NCI-H345 treated with DMSO at 0.1 percent for 48 hours (cell line): ENCODE results near the gene RYR1.
"Not testable (repeated sequence)": the region's sequence is repeated elsewhere in the genome, so short reads cannot be mapped to it uniquely, and the experiment has no call there.

Source experiments
- DNase-seq: peaks from one replicate; lab custom pipeline; 2025; ENCODE audit not compliant: unreplicated experiment; lab: John Stamatoyannopoulos, UW

Gene RYR1

DNA sequence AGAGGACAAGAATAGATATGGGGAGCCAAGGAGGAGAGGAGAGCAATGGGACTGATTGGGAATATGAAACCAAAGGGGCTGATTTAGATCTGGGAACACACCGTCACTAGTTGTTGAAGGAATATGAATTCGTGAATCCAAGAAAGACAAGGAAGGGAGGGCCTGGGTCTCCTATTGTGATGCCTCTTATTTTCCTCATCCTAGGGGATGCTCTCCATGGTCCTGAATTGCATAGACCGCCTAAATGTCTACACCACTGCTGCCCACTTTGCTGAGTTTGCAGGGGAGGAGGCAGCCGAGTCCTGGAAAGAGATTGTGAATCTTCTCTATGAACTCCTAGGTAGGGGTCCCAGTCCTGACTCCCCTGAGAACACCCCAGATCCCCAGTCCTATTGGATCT is 21.5 kb downstream of the RYR1 start:
- DNase-seq, result no peak

DNA sequence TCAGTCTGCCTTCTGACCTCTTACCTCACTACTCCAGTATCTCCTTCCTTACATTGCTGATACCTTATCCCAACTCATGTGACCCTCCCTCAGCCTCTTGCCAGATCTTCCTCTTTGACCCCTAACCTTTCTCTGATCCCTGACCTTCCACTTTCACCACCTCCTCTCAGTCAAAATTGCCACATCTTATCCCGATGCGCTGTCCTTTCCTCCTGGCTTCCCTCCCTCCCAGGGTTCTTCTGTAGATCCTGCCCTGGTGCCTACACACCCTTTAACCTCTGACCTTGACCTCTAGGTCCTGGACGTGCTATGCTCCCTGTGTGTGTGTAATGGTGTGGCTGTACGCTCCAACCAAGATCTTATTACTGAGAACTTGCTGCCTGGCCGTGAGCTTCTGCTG is 23.7 kb downstream of the RYR1 start:
- DNase-seq, result no peak

DNA sequence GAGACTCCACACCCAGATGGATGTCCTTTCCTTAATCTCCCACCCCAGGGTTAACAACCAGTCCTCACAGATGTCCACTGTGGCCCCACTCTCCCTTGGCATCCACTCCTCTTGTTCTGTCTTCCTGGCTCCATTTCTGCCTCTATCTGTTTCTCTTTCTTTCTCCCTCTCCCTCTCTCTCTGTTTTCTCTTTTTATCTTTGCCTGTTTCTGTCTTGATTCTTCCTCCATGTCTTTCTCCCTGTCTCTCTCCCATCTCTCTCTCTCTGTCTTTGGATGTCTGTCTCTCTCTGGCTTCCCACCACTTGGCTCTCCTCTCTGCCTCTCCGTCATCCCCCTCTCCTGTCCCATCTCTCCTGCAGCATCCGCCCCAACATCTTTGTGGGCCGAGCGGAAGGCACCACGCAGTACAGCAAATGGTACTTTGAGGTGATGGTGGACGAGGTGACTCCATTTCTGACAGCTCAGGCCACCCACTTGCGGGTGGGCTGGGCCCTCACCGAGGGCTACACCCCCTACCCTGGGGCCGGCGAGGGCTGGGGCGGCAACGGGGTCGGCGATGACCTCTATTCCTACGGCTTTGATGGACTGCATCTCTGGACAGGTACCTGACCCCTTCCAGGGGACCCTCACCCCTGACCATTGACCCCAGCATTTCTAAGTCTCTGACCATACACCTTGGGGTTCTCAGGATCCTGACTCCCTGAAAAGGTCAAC is 24.4 kb downstream of the RYR1 start:
- DNase-seq, result no peak

DNA sequence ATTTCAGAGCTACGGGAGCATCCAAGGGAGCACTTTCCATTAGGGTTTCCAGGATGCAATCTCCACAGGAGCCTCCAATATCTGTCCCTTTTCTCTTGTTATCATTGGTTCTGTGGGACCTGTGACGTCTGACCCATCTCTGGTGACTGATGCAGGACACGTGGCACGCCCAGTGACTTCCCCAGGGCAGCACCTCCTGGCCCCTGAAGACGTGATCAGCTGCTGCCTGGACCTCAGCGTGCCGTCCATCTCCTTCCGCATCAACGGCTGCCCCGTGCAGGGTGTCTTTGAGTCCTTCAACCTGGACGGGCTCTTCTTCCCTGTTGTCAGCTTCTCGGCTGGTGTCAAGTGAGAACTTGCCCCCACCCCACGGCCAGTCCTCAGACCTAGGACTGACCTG is 25.5 kb downstream of the RYR1 start:
- DNase-seq, result no peak

DNA sequence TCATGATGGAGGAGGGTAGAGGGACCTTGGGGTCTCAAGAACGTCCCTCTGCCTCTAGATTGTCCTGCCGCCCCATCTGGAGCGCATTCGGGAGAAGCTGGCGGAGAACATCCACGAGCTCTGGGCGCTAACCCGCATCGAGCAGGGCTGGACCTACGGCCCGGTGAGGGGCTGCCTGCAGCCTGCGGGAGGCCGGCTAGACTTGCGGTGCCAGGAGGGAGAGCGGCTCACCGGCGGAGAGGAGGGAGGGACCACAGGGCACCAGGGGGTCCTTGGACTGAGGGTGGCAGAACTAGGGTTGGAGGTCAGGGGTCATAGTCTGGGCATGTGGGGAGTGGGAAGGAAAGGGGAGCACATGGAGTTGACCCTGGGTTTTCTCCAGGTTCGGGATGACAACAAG is 29.9 kb downstream of the RYR1 start:
- DNase-seq, result no peak

DNA sequence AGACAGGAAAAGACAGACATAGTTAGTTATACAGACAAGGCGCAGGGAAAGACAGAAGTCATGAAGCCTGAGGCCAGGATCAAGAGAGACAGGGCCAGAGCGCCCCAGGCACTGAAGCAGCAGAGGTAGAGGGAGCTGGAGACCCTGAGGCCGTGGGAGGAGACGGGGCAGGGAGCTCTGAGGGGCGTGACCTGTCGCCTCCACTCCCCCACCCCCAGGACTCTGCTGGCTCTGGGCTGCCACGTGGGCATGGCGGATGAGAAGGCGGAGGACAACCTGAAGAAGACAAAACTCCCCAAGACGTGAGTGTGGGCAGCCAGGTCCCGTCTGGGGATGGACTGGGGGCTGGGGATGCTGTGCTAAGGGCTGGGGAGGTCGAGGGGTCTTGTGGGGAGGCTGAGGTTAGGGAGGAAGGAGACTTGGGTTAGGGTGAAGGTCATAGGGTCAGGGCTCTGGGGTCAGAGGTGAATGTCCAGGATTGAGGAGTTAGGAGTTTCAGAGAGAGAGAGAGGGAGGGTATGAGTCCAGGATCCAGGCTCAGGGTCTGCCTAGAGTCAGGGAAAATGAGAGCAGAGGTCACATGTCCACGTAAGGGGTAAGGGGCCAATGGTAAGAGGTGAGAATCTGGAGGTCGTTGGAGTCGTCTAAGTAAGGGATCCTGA is 31.1 kb downstream of the RYR1 start:
- DNase-seq, result no peak

DNA sequence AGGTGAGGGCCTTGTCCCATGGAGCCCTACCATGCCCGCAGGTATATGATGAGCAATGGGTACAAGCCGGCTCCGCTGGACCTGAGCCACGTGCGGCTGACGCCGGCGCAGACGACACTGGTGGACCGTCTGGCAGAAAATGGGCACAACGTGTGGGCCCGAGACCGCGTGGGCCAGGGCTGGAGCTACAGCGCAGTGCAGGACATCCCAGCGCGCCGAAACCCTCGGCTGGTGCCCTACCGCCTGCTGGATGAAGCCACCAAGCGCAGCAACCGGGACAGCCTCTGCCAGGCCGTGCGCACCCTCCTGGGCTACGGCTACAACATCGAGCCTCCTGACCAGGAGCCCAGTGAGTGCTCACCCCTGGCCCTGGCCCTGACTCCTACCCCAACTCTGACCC is 32.6 kb downstream of the RYR1 start:
- DNase-seq, result no peak

DNA sequence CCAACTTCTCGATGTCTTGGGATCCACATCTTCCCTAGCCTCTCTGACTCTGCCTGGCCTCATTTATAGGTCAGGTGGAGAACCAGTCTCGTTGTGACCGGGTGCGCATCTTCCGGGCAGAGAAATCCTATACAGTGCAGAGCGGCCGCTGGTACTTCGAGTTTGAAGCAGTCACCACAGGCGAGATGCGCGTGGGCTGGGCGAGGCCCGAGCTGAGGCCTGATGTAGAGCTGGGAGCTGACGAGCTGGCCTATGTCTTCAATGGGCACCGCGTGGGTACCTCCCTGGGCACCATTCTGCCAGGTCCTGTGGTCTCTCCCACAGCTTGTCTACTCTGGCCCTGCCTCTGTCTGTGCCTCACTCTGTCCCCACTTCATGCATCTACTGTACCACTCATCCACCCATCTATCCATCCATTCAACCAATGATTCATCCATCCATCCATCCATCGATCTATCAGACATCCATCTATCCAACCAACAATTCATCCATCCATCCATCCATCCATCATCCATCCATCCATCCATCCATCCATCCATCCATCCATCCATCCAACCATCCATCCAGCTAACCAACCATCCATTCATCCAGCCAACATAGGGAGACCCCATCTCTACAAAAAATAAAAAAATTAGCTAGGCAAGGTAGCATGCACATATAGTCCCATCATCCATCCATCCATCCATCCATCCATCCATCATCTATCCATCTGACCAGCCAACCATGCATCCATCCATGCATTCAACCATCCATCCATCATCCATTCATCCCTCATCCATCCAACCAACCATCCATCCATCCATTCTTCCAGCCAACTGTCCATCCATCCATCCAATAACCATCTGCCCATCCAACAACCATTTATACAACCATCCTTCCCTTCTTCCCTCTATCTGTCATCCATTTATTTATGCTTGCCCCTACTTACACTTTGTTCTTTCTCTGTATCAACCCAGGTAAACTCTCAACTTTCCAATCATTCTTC is 34.3 kb downstream of the RYR1 start:
- DNase-seq, result no peak

DNA sequence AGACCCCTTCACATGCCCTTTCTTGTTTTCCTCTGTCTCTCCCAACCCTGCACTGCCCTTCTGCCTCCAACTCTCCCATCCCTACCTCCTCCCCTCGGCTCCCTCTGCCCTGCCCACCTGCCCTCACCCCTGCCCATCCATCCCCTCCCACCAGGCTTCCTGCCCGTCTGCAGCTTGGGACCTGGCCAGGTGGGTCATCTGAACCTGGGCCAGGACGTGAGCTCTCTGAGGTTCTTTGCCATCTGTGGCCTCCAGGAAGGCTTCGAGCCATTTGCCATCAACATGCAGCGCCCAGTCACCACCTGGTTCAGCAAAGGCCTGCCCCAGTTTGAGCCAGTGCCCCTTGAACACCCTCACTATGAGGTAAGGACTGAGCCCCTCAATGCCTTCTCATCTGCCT is 35.7 kb downstream of the RYR1 start:
- DNase-seq, result no peak

DNA sequence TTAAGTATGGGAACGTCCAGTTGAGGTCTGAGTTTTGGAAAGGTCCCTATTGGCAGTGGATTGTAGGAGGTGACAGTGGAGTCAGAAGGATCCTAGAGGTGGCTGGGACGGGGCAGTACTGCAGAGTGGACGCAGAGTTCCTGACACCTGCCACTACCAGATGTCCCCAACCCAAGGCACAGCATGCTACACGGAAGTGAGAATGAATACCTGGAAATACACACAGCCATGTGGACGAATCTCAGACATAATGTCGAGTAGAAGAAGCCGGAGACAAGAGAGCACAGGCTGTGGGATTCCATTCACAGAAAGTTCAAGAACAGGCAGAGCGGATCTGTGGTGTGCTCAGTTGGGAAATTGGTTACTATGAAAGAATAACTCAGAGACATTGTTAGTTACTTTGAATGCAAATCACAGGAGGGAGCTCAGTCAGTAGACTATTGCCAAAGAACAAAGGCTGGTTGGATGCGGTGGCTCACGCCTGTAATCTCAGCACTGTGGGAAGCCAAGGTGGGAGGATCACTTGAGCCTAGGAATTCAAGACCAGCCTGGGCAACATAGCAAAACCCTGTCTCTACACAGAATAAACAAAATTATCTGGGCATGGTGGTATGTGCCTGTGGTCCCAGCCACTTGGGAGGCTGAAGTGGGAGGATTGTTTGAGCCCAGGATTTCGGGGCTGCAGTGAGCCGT is 37.4 kb downstream of the RYR1 start:
- no peak for DNase-seq

DNA sequence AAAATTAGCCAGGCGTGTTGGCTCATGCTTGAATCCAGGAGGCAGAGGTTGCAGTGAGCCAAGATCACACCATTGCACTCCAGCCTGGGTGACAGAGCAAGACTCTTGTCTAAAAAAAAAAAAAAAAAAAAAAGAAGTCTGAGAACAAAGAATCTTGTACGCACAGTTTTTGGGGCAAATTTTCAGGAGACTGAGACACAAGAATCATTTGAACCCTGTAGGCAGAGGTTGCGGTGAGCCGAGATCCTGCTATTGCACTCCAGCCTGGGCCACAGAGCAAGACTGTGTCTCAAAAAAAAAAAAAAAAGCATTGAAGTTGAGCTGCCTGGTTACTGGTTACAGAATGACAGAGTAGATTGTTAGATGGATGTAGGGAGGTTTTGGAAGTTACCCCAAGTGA is 39.2 kb downstream of the RYR1 start:
- not testable (repeated sequence) for DNase-seq

DNA sequence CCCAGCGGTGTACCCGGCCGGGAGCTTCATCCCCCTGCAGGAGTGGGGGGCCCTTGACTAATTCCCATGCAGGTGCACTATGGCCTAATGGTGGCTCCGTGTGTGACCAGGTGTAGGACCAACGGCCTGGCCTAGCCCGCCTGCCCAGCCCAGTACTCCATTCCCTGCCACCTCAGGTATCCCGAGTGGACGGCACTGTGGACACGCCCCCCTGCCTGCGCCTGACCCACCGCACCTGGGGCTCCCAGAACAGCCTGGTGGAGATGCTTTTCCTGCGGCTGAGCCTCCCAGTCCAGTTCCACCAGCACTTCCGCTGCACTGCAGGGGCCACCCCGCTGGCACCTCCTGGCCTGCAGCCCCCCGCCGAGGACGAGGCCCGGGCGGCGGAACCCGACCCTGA is 39.7 kb downstream of the RYR1 start:
- DNase-seq, result no peak

DNA sequence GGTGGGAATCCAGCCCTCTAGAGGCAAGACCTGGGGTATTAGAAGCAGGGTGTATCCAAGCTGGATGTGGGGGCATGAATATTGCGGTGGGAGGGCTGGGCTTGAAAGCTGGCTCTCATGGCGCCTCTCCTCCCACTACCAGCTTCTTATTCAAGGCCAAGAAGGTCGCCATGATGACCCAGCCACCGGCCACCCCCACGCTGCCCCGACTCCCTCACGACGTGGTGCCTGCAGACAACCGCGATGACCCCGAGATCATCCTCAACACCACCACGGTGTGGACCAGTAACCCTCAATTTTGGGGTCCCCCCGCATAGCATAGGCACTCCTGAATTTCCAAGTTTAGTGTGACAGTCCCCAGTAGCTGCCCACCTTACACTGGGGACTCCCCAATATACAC is 41.7 kb downstream of the RYR1 start:
- no peak for DNase-seq

DNA sequence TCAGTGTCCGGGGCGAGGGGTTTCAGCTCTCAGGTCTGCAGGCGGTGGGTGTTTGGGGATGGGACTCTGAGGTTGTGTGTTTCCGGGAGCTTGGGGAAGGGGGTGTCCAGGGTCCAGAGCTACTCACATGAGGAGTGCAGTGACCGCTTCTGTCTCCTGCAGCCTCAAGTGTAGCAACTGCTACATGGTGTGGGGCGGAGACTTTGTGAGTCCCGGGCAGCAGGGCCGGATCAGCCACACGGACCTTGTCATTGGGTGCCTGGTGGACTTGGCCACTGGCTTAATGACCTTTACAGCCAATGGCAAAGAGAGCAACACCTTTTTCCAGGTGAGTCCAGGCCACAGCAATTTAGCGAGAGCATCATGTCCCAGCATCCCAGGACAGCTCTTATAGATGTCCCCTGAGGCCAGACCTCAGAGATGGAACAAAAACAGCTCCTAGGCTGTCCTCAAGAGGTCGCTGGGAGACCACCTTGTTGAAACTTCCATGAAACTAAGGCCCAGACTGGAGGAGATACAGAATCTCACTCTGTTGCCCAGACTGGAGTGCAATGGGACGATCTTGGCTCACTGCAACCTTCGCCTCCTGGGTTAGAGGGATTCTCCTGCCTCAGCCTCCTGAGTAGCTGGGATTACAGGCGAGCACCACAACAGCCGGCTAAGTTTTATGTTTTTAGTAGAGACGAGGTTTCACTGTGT is 44.9 kb downstream of the RYR1 start:
- no peak for DNase-seq

DNA sequence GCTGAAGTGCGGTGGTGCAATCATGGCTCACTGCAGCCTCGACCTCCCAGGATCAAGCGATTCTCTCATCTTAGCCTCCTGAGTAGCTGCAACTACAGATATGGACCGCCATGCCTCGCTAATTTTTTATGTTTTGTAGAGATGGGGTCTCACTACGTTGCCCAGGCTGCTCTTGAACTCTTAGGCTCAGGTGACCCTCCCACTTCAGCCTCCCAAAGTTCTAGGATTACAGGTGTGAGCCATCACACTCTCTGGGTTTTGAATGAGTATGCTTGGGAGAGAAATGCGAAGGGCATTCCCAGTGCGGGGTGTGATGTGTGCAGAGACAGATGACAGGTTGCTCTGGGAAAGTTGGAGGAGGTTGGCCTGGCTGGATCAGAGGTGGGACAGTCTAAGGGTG is 49.0 kb downstream of the RYR1 start:
- no peak for DNase-seq

DNA sequence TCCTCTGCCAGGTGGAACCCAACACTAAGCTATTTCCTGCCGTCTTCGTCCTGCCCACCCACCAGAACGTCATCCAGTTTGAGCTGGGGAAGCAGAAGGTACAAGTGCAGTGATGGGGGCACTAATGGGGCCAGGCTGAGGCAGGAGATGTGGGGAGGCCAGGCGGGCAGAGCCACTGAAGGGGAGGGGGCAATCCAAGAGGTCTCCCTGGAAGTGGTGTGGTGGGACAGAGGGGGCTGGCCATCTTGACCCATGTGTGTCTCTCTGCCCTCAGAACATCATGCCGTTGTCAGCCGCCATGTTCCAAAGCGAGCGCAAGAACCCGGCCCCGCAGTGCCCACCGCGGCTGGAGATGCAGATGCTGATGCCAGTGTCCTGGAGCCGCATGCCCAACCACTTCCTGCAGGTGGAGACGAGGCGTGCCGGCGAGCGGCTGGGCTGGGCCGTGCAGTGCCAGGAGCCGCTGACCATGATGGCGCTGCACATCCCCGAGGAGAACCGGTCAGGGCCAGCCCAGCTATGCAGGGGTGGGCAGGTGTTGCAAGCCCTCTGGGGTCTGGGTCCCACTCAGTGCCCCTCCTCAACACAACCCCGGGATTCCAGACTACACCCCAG is 49.6 kb downstream of the RYR1 start:
- DNase-seq, result no peak

DNA sequence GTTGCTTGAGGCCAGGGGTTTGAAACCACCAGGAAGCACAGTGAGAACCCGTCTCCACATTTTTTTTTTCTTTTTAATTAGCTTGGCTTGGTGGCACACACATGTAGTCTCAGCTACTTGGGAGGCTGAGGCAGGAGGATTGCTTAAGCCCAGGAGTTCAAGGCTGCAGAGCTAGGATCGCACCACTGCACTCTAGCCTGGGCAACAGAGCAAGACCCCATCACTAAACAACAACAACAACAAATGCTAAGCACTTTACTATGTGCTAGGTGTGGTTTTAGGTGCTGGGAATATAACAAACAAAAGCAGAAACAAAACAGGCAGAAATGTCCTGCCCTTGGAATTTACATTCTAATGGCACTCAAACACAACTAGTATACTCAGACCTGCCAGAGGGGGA is 51.3 kb downstream of the RYR1 start:
- no peak for DNase-seq

DNA sequence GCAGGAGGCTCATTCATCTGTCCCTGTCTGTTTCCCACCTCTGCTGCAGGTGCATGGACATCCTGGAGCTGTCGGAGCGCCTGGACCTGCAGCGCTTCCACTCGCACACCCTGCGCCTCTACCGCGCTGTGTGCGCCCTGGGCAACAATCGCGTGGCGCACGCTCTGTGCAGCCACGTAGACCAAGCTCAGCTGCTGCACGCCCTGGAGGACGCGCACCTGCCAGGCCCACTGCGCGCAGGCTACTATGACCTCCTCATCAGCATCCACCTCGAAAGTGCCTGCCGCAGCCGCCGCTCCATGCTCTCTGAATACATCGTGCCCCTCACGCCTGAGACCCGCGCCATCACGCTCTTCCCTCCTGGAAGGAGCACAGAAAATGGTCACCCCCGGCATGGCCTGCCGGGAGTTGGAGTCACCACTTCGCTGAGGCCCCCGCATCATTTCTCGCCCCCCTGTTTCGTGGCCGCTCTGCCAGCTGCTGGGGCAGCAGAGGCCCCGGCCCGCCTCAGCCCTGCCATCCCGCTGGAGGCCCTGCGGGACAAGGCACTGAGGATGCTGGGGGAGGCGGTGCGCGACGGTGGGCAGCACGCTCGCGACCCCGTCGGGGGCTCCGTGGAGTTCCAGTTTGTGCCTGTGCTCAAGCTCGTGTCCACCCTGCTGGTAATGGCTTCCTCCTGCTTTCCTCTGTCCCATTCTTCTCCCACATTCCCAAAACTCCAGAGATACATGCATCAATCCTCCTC is 52.2 kb downstream of the RYR1 start:
- DNase-seq, result no peak

DNA sequence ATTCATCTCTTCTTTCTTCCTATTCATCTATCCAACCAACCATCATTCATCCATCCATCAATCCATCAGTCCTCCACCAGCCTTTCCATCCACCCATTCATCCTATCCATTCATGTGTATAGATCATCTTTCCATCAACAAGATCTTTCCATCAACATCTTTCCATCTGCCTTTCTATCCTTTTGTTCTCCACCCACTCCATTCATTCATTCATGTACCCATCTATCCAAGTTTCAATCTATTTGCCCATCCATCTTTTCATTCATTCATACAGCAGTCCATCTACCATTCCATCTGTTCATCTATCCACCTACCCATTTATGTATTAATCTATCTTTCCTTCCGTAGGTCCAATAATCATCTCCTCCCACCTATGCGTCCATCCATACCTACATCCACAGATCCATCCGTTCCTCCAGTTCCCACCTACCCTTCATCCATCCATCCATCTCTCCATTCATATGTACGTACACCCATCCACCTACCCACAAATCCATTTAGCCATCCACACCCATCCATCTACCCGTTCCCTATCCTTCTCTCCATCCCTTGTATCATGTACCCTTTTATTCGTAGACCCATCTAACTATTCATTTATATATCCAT is 53.3 kb downstream of the RYR1 start:
- DNase-seq, result no peak
